Peyer's patch (tissue), 4 donors: ENCODE measurements around the gene IL12A. TPM values are rescaled to one million over a fixed set of nuclear protein-coding genes. Genes with fewer than 3 reads are reported as not detected.
A peak's percentile ranks its signal among the peaks of the same experiment; 100 is the strongest.

Experiments used
- DNase-seq, 3 donors: peaks; one replicate each; pipeline ENCODE4 v3.0.0-alpha.2; 2017 to 2019
- H3K27ac ChIP-seq, 4 donors: fragments of 200-600 bp; sonication (generic); one replicate each; pipeline ENCODE4 v1.5.1; 2016 to 2019
- H3K27me3 ChIP-seq, 2 donors: fragments of 200-600 bp; sonication (generic); one replicate each; pipeline ENCODE4 v1.5.1; 2019
- H3K36me3 ChIP-seq, 3 donors: fragments of 200-600 bp; sonication (generic); one replicate each; pipeline ENCODE4 v1.5.1; 2016 to 2019
- H3K4me1 ChIP-seq, 4 donors: fragments of 200-600 bp; sonication (generic); one replicate each; pipeline ENCODE4 v1.5.1; 2016 to 2019
- H3K4me3 ChIP-seq, 4 donors: fragments of 200-600 bp; sonication (generic); 1 replicate in 3 of 4; 2 replicates in 1 of 4; pipeline ENCODE4 v1.5.1; 2016 to 2019; ENCODE audit warnings: mild to moderate bottlenecking in 1 of 4
- H3K9me3 ChIP-seq, 4 donors: fragments of 200-600 bp; sonication (generic); one replicate each; pipeline ENCODE4 v1.5.1; 2016 to 2019; ENCODE audit warnings: mild to moderate bottlenecking in 1 of 4
- CTCF ChIP-seq, 6 experiments: fragments of 450-650 bp in 4 of 6; fragments of 200-600 bp in 2 of 6; sonication (generic) in 1 of 6; IDR thresholded peaks; one replicate each; pipeline ENCODE4 v1.5.1; 2017 to 2019; ENCODE audit warnings: antibody characterized with exemption in 6 of 6, mild to moderate bottlenecking in 3 of 6, moderate library complexity in 1 of 6
- POLR2A ChIP-seq, 2 donors: fragments of 450-650 bp; IDR thresholded peaks; one replicate each; pipeline ENCODE4 v1.5.1; 2017; ENCODE audit warnings: antibody characterized with exemption in 2 of 2, mild to moderate bottlenecking in 2 of 2, moderate library complexity in 2 of 2
- total RNA-seq, 4 donors: library from RNA; depleted of rRNA; stranded (reverse); fragments of >200 nt; gene quantifications; one replicate each; pipeline ENCODE4 v1.1.0, GENCODE V29; 2016

IL12A gene
- total RNA-seq, 4 donors from 2014 or later = 1.2 TPM; not detected in 3

- no peaks in the 10 kb centered on the region for H3K36me3 ChIP-seq
- no peak for TF ChIP-seq POLR2A (IDR thresholded peaks at IDR 0.05)
- TF ChIP-seq CTCF (IDR thresholded peaks at IDR 0.05) = no peak
- no peak overlapping the region for H3K27ac ChIP-seq
- H3K9me3 ChIP-seq = no peaks in the 10 kb centered on the region
- H3K4me3 ChIP-seq = no peak overlapping the region
- DNase-seq = no peak
- no peaks in the 10 kb centered on the region for H3K27me3 ChIP-seq
- no peaks in the 10 kb centered on the region for H3K4me1 ChIP-seq
These were observed 13.4 kb downstream of the IL12A start for GRCh38 chr3:160001850-160002623.

- DNase-seq = peak; percentile 37 to 79 (median 69)
- H3K9me3 ChIP-seq = no peaks in the 10 kb centered on the region
- no peaks in the 10 kb centered on the region for H3K4me1 ChIP-seq
- TF ChIP-seq CTCF (IDR thresholded peaks at IDR 0.05) = peak in 4 of 6 experiments; percentile 40 to 63 (median 50)
- TF ChIP-seq POLR2A (IDR thresholded peaks at IDR 0.05) = no peak
- no peak overlapping the region for H3K27ac ChIP-seq
- H3K27me3 ChIP-seq = no peaks in the 10 kb centered on the region
- H3K36me3 ChIP-seq = no peaks in the 10 kb centered on the region
- no peak overlapping the region for H3K4me3 ChIP-seq
These were observed 15.0 kb downstream of the IL12A start for GRCh38 chr3:160003520-160004128.

GRCh38 chr3:160005004-160005403 is 16.4 kb downstream of the IL12A start:
- H3K9me3 ChIP-seq = no peaks in the 10 kb centered on the region
- no peak overlapping the region for H3K4me3 ChIP-seq
- TF ChIP-seq POLR2A (IDR thresholded peaks at IDR 0.05) = no peak
- TF ChIP-seq CTCF (IDR thresholded peaks at IDR 0.05) = no peak
- no peaks in the 10 kb centered on the region for H3K27me3 ChIP-seq
- DNase-seq = no peak
- no peaks in the 10 kb centered on the region for H3K36me3 ChIP-seq
- H3K4me1 ChIP-seq = no peaks in the 10 kb centered on the region
- no peak overlapping the region for H3K27ac ChIP-seq

GRCh38 chr3:160006282-160007163 is 17.9 kb downstream of the IL12A start:
- TF ChIP-seq POLR2A (IDR thresholded peaks at IDR 0.05) = no peak
- TF ChIP-seq CTCF (IDR thresholded peaks at IDR 0.05) = peak in 5 of 6 experiments; percentile 18 to 85 (median 84)
- no peaks in the 10 kb centered on the region for H3K27me3 ChIP-seq
- peak in 1 of 3 donors; percentile 67 for DNase-seq
- no peaks in the 10 kb centered on the region for H3K4me1 ChIP-seq
- no peaks in the 10 kb centered on the region for H3K9me3 ChIP-seq
- no peak overlapping the region for H3K27ac ChIP-seq
- H3K4me3 ChIP-seq = no peak overlapping the region
- H3K36me3 ChIP-seq = no peaks in the 10 kb centered on the region

GRCh38 chr3:160008961-160009360 is 20.3 kb downstream of the IL12A start:
- DNase-seq = no peak
- Histone ChIP-seq H3K4me3 (no peak overlapping the region), H3K27me3 (no peaks in the 10 kb centered on the region), H3K9me3 (no peaks in the 10 kb centered on the region), H3K36me3 (no peaks in the 10 kb centered on the region), H3K4me1 (no peaks in the 10 kb centered on the region), H3K27ac (no peak overlapping the region)
- TF ChIP-seq CTCF (IDR thresholded peaks at IDR 0.05) (no peak), POLR2A (IDR thresholded peaks at IDR 0.05) (no peak)
